ENCODE measurements around the gene SOX11.
"Not testable (repeated sequence)": the region's sequence is repeated elsewhere in the genome, so short reads cannot be mapped to it uniquely, and the experiment has no call there.

Gene SOX11

GRCh38 chr2:5691985-5692529, at the start of gene SOX11:
SOX11 (plus strand) TSS chr2:5692384; CDS start chr2:5692722, 338 bp downstream.
- DNase-seq: peak; percentile 17 to 55

DNA sequence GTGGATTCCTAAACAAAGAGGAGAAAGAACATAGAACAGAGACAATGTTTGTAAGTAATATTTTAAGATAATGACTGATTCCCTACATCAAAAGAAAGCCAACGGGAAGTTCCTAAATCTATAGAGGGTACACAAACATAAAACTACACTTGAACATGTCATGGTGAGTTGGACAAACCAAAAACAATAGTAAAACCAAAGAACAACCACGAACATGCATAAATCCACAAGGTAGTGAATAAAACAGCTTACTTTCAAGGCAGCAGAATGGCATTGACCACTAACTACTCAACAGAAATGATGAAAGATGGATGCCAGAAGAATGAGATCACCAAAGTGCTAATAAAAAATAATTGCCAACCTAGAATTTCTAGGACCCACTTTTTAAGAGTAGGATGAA, 39.5 kb upstream of the SOX11 start:
- DNase-seq: not testable (repeated sequence)

GRCh38 chr2:5653756-5654155, 38.4 kb upstream of the SOX11 start:
- not testable (repeated sequence) for DNase-seq

DNA sequence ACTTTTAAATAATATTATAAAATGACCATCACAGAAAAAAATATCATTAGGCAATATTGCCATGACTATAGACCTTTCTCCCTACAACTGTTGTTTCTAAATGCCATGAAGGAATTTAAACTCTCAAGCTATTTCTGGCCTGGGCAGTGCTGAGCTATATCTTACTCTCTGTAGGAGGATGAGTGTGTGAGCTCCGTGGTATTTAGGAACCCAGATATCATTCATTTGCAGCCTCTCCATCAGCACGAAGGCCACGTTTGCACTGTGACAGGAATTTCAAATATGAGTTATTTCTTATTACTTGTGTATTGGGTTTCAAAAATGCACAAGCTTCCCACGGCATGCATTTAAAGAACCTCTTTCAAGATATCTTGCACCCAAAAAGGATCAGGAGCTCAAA, 35.0 kb upstream of the SOX11 start:
- no peak for DNase-seq

DNA sequence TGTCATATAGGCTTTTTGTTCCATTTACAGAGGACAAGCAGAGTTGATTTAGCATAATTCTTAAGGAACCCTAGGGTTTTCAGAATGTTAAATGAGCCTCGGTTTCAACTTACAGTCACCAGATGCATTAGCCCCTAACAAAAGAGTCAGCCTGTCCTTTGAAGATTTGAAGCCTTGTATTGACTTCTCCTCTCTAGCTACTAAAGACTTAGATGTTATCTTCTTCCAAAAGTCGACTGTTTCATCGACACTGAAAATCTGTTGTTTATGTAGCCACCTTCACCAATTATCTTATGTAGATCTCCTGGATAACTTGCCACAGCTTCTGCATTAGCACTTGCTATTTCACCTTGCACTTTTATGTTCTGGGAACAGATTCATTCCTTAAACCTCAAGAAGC, 31.6 kb upstream of the SOX11 start:
- DNase-seq: no peak

DNA sequence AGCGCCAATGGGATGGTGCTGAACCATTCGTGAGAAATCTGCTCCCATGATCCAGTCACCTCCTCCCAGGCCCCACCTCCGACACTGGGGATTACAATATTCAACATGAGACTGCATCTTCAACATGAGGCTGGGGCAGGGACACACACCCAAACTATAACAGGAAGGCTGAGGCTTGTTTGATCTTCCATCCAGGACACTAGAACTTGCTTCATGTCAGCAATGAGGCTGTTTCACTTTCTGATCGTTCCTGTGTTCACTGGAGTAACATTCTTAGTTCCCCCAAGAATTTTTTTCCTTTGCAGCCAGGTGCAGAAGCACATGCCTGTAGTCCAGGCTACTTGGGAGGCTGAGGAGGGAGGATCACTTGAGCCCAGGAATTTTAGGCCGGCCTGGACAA, 30.8 kb upstream of the SOX11 start:
- DNase-seq: no peak

GRCh38 chr2:5664278-5664681, 27.9 kb upstream of the SOX11 start:
- DNase-seq: no peak

DNA sequence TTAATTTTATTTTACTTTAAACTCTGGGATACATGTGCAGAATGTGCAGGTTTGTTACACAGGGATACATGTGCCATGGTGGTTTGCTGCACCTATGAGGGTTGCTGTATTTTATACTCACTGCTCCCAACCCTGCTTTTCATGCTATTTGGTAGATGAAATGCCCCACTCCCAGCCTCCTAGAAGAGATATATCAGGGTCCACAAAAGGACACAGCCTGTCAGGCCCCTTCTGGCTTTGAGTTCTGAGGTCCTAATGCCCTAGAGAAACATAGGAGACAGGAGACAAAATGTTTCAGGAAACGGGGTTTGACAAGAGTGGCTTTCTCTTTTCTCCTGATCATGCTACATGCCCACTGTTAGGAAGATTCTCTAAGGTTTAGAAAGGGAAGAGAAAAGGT, 27.1 kb upstream of the SOX11 start:
- no peak for DNase-seq

DNA sequence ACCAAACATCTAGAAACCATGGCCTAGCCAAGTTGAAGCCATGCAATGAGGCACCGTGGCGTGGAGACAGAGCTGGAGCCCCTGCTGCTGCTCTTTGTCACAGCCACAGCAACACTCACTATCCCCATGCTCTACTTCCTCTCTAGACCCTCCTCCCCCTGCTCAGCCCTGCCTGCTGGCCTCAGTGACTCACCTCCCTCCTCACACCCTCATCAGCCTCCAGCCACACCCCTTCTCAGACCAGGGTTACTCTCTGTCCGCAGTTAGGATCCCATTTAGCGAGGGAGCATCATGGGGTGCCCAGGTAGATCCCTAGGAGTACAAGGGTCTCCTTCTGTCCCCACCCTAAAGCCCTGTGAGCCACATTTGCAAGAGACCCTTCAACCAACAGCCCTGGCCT, 25.4 kb upstream of the SOX11 start:
- DNase-seq: no peak

GRCh38 chr2:5667655-5668054, 24.5 kb upstream of the SOX11 start:
- DNase-seq: not testable (repeated sequence)

DNA sequence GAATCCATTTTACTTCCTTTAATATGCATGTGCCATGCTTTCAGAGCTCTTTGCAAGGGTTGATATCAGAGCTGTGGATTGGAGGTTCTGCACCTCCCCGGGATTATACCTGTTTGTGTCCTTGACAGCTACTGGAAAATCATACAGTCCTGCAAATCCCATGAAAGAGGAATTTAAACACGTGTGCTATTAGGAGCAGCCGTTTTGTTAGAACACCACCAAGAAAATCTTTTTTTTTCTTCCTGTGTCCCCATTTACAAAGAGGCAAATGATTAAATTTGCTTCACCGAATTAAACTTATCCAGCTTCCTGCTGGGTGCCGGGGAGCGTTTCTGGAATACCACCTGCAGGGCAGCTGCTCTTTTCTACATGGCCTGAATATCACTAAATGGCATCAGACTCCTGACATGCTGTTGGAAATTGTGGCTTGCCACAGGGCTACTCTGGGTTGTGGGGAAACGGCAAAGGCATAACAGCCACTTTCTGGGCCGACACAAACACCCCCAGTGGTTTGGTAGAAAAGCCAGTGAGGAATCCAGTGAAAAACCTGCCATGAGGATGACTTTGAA, 23.4 kb upstream of the SOX11 start:
- DNase-seq: no peak

- DNase-seq: no peak
Observed at GRCh38 chr2:5672749-5673144, 19.4 kb upstream of the SOX11 start.

DNA sequence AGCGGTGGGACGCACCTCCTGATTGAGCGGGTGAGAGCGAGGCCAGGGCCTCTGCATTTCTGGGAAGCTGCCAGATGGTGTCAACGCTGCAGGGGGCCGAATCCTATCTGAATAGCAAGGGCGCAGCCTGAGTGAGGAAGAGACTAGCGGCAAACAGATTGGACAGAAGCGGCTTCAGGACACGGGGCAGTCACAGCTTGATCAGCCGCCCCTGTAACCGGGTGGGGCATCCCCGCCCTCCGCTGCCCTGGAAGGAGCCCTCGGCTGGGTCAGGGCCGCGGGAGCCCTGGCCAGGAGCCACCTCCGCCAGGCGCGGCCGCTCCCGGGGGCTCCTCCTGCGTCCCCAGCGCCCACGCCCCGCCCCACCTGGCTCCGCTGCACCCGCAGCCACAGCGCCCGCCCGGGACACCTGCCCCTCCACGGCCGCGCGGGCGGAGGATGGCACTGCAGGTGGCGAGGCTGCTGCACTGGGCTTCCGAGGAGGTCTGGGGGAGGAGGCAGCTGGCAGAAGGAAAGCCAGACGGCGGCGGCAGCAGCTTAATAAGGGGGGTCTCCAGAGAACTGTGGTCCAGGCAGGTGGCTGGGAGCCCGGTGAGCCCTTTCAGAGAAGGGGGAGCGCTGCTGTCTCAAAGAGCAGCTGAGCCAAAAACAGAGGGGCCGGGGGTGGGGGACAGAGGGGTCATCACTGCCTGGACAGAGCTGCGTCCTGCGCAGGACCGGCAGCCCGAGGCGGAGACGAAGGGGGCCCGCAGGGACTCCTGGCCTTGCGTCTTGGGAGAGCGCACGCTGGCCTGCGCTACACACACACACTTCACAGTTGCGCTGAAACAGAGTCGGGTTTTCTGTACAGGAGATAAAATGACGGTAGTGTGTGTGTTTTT, 18.8 kb upstream of the SOX11 start:
- DNase-seq: peak in 1 of 2 experiments; percentile 43

GRCh38 chr2:5674026-5674340, 18.2 kb upstream of the SOX11 start:
- no peak for DNase-seq

DNA sequence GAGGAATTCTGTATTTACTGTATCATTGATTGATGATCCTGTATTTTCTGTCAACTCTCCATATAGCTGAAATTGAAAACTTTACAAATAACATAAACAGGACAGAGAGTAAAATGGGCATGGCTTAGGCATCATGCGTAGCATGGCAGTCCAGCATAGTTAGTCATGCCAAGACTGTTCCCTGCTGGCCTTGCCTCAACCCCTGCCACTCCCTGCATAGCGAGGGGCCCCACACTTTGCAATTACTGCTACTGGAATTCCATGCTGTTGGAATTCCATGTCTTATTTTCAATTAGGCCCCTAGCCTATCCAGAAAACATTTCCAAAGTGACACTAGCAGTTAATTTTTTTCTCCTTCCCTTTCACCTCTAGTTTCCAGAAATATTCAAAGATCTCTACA, 15.1 kb upstream of the SOX11 start:
- DNase-seq: no peak

DNA sequence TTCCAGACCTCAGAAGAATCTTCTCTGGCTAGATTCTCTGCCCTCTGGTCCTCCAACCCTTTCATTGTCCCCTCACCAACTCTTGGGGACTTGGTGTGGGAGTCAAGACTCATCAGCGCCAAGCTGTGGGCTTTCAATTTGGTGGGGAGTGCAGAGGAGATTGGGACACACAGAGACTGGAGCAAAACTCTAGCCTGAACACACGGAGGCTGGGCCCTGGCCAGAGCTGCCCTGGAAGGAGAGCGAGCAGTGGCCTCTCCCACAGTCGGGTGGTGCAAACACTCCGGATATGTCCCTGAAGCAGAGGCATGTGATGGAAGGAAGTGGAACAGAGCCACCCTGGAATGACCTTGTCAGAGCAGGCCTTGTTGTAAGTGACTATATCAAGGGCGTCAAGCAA, 8.7 kb upstream of the SOX11 start:
- DNase-seq: no peak

DNA sequence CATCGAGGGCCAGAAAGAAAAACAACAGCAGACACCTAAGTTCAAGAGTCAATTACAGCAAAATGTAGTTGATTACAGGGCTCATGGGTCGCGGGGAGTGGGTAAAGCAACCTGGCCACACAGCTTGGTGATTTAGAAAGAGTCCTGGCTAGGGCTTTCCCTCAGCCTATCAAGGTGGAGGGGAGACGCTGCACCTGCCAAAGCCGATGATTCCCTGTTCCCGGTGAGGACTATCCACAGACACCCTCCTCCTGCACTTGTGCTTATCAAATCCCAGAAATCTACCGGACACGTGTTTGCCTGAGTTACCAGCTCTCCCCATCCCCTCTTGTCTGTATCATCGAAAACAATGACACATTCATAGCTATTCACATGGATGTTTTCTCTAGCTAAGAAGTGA, 7.0 kb upstream of the SOX11 start:
- DNase-seq: no peak

DNA sequence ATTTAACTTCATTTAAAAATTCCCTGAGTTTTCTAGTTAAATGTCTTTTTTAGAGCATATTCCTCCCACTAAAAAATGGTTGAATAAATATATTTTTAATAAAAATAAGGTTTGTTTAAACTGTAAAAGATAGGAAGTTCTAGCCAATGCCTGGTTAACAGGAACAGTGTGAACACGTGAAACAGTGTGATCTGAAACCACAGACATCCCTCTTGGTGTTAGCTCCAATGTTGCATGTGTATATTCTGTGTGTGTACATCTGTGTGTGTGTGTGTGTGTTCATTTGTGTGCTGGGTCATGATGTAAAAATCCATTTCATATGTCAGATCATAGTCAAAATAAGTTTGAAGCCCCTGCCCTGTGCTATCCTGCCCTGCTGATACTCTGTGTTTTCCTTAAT, 6.1 kb upstream of the SOX11 start:
- no peak for DNase-seq

DNA sequence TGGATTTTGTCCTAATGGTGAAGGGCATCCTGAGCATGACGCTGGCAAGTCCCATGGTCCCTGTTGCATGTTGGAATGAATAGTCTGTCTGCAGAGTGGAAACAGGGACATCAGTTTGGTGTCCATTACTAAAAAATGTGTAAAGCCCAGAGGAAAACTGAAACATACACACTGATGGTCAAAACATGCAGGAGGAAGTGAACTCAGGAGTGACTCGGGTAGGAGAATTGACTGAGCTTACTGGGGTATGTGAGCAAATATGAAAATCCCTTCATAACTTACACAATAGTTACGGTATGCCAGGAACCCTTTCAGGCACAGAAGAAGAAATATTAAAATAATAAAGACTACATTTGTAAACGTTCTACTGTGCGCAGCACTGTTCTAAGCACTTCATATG, 5.6 kb upstream of the SOX11 start:
- no peak for DNase-seq

- DNase-seq: no peak
Observed at GRCh38 chr2:5689750-5690149, 2.4 kb upstream of the SOX11 start.

- DNase-seq: no peak
Observed at GRCh38 chr2:5690286-5690685, 1.9 kb upstream of the SOX11 start.

DNA sequence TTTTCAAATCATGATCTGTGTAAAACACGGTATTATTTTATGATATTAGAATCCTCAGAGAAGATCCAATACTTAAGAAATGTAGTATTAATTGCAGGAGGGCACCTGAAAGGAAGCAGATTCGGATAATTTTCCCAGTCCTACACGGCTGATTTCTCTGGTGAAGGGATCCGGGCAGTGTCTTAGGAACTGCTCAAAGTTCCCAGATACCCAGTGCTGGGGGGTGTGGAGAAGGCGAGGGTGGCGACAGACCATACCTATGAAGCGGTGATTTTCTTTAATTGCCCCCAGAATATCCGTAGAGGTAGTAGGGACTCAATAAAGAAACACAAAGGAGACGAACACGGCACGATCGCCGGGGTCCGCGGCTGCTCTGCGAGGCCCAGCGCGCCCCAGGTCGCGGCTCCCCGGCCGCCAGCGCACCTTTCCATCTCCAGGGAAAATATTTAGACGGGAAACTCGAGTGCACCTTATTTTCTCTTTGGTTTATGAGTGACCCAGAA, 1.4 kb upstream of the SOX11 start:
- DNase-seq: no peak

- peak; percentile 24 to 65 for DNase-seq
Observed at GRCh38 chr2:5691221-5691984, 781 bp upstream of the SOX11 start.
